Smooth muscle cell (in vitro differentiated cells): Measurements from ENCODE around the gene AP3B1. TPM values are rescaled to one million over a fixed set of nuclear protein-coding genes. Genes with fewer than 3 reads are reported as not detected.
A peak's percentile ranks its signal among the peaks of the same experiment; 100 is the strongest.

Source experiments
- DNase-seq: peaks from one replicate; lab custom pipeline; 2025; ENCODE audit not compliant: unreplicated experiment; lab: John Stamatoyannopoulos, UW
- H2AFZ ChIP-seq: fragments of 200-600 bp; sonication (generic); 2 replicates; pipeline ENCODE4 v1.6.0; 2016; ENCODE audit warnings: antibody characterized with exemption, low read depth, mild to moderate bottlenecking
- H3F3A ChIP-seq: fragments of 200-600 bp; sonication (generic); 2 replicates; pipeline ENCODE4 v1.6.0; 2017; ENCODE audit warnings: antibody characterized with exemption, low read depth
- H3K27ac ChIP-seq: fragments of 200-600 bp; sonication (generic); 2 replicates; pipeline ENCODE4 v1.5.1; 2016; ENCODE audit warnings: low read depth, mild to moderate bottlenecking
- H3K27me3 ChIP-seq: fragments of 200-600 bp; sonication (generic); 2 replicates; pipeline ENCODE4 v1.6.1; 2016; ENCODE audit warnings: low read depth, mild to moderate bottlenecking
- H3K36me3 ChIP-seq: fragments of 200-600 bp; sonication (generic); 2 replicates; pipeline ENCODE4 v1.5.1; 2016; ENCODE audit warnings: low read depth
- H3K4me1 ChIP-seq: fragments of 200-600 bp; sonication (generic); 2 replicates; pipeline ENCODE4 v1.5.1; 2016; ENCODE audit warnings: low read depth
- H3K4me2 ChIP-seq: fragments of 200-600 bp; sonication (generic); 2 replicates; pipeline ENCODE4 v1.6.0; 2016; ENCODE audit warnings: mild to moderate bottlenecking
- H3K4me3 ChIP-seq: fragments of 200-600 bp; sonication (generic); 2 replicates; pipeline ENCODE4 v1.5.1; 2016; ENCODE audit warnings: mild to moderate bottlenecking
- H3K79me2 ChIP-seq: fragments of 200-600 bp; sonication (generic); 2 replicates; pipeline ENCODE4 v1.6.0; 2016; ENCODE audit warnings: low read depth, mild to moderate bottlenecking
- H3K9ac ChIP-seq: fragments of 200-600 bp; sonication (generic); 2 replicates; pipeline ENCODE4 v1.6.0; 2016; ENCODE audit warnings: low read depth
- H3K9me3 ChIP-seq: fragments of 200-600 bp; sonication (generic); replicated peaks from 2 replicates; pipeline ENCODE4 v1.5.1; 2016; ENCODE audit warnings: low read depth
- H4K20me1 ChIP-seq: fragments of 200-600 bp; sonication (generic); 2 replicates; pipeline ENCODE4 v1.6.0; 2016; ENCODE audit warnings: low read depth
- WGBS: methylation state at CpG from one replicate; pipeline ENCODE4 v1.1.7; 2016; ENCODE audit warnings: low lambda C conversion rate; 5-methylcytosine and 5-hydroxymethylcytosine counted together
- polyA plus RNA-seq: library from polyadenylated mRNA; unstranded; fragments of >200 nt; fragmentation: Nextera tagmentation; extraction: Ambion mirVana; gene quantifications from 2 replicates; pipeline ENCODE4 v1.2.1, GENCODE V29; 2016
- total RNA-seq: library from RNA; depleted of rRNA; stranded (reverse); fragments of >200 nt; gene quantifications from 2 replicates; pipeline ENCODE4 v1.2.3, GENCODE V29; 2014
- TF ChIP-seq, protein P1 (sequence below): fragments of 200-600 bp; sonication (generic); IDR thresholded peaks from 2 replicates; pipeline ENCODE4 v1.5.1; 2017; ENCODE audit warnings: borderline replicate concordance, mild to moderate bottlenecking, antibody characterized with exemption; ENCODE audit not compliant: insufficient read depth, poor library complexity, severe bottlenecking

Gene AP3B1
- total and polyA plus RNA-seq, 2 experiments from 2014 or later = 36.9 to 76.3 TPM

DNA sequence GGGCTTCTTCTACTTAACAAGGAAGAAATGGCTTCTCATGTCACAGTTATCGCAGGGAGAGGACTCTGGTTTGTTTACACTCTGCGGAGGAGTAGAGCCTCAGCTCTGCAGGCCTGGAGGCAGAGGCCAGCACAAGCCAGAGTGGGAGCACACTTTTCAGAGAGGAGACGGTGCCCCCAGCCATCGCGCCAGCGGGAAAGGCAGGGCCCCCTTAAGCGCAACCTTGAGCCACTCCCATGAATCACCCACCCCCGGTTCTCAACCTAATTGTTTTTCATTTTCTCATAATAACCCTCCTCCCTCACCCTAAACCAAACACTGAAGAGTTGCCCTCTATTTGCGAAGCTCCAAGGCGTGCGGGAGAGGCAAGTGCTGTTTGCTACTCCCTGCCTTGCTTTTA lies 309.9 kb downstream of the AP3B1 start:
- Histone ChIP-seq H3K27ac (no peak overlapping the region), H4K20me1 (no peaks in the 10 kb centered on the region), H3K4me3 (no peak overlapping the region), H3K9me3 (no peaks in the 10 kb centered on the region), H3K36me3 (no peaks in the 10 kb centered on the region), H3K9ac (no peak overlapping the region), H3F3A (peaks cover 10% of the 10 kb centered on the region), H3K79me2 (no peaks in the 10 kb centered on the region), H2AFZ (no peak overlapping the region), H3K4me2 (peak overlapping the region; percentile 65), H3K27me3 (no peaks in the 10 kb centered on the region), H3K4me1 (peaks cover 19% of the 10 kb centered on the region)
- WGBS = 21% methylated on average over 11 of the region's 11 CpGs
- TF ChIP-seq, protein P1, sequence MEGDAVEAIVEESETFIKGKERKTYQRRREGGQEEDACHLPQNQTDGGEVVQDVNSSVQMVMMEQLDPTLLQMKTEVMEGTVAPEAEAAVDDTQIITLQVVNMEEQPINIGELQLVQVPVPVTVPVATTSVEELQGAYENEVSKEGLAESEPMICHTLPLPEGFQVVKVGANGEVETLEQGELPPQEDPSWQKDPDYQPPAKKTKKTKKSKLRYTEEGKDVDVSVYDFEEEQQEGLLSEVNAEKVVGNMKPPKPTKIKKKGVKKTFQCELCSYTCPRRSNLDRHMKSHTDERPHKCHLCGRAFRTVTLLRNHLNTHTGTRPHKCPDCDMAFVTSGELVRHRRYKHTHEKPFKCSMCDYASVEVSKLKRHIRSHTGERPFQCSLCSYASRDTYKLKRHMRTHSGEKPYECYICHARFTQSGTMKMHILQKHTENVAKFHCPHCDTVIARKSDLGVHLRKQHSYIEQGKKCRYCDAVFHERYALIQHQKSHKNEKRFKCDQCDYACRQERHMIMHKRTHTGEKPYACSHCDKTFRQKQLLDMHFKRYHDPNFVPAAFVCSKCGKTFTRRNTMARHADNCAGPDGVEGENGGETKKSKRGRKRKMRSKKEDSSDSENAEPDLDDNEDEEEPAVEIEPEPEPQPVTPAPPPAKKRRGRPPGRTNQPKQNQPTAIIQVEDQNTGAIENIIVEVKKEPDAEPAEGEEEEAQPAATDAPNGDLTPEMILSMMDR = no peak
- no peak for DNase-seq

DNA sequence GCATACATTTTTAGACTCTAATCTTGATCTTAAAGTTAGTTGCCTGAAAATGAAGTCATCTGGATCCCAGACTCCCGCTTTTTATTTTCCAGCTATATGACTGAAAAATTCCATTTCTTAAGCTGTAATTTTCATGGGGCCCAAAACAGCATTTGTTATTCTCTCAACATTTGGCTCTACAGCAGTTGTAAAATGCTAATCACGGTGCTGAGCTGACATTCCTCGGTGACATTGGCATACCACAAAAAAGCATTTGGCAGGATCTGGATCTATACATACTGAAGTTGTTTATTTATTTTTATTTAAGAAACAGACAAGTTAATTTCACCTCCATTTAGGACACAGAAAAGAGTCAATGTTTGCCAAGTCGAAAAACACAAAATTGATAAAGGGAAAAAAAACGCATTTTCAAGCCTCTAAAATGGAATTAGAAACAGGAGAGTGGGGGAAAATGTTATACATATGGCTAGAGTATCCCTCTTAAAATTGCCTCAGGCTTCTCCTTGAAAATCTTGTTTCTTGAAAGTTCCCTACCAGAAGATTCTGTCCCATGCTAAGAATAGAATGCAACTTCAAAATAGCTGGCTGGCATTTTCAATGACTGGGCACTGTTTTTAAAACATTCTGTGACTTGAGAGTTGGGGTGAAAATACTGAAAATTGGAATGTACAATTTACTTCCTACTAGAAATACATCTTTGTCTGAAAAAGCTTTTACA lies 310.9 kb downstream of the AP3B1 start:
- DNase-seq = no peak
- H3K79me2 ChIP-seq = no peaks in the 10 kb centered on the region
- H3K4me1 ChIP-seq = peaks cover 19% of the 10 kb centered on the region
- H4K20me1 ChIP-seq = no peaks in the 10 kb centered on the region
- no peak overlapping the region for H3K4me3 ChIP-seq
- H3K9me3 ChIP-seq = no peaks in the 10 kb centered on the region
- peaks cover under 1% of the 10 kb centered on the region for H3K27me3 ChIP-seq
- H3K27ac ChIP-seq = no peak overlapping the region
- no peaks in the 10 kb centered on the region for H3K36me3 ChIP-seq
- H2AFZ ChIP-seq = no peak overlapping the region
- WGBS = 14% methylated on average over 5 of the region's 5 CpGs
- H3K9ac ChIP-seq = no peak overlapping the region
- peaks cover 10% of the 10 kb centered on the region for H3F3A ChIP-seq
- peak overlapping the region; percentile 12 for H3K4me2 ChIP-seq
- TF ChIP-seq, protein P1 = no peak

- Histone ChIP-seq H4K20me1 (no peaks in the 10 kb centered on the region), H3K9ac (no peak overlapping the region), H3K27ac (no peak overlapping the region), H2AFZ (no peak overlapping the region), H3K36me3 (no peaks in the 10 kb centered on the region), H3F3A (peaks cover 10% of the 10 kb centered on the region), H3K4me3 (no peak overlapping the region), H3K9me3 (no peaks in the 10 kb centered on the region), H3K4me2 (no peak overlapping the region), H3K4me1 (peaks cover 19% of the 10 kb centered on the region), H3K27me3 (peaks cover 3% of the 10 kb centered on the region), H3K79me2 (no peaks in the 10 kb centered on the region)
- 87% methylated on average over 3 of the region's 3 CpGs for WGBS
- TF ChIP-seq, protein P1 = no peak
- no peak for DNase-seq
These were observed 312.7 kb downstream of the AP3B1 start for GRCh38 chr5:77981820-77982219.

DNA sequence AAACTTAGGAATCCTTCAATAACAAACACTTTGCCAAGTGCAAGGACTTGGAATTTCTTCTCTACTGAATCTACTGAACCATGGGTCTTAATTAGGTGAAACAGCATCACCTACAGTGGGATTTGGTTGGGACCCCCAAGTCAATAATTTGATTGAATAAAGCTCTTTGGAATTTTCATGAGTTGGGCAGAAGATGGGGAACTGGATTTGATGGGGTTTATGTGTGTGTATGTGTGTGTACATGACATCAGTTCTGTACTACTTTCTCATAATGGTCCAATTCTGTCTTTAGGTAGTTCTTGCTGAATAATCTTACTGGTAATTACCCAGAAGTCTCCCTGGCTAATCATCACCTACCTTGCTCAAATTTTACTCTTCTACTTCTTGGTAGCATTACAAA lies 319.9 kb downstream of the AP3B1 start:
- no peak overlapping the region for H3K27ac ChIP-seq
- H3K27me3 ChIP-seq = peaks cover 49% of the 10 kb centered on the region
- TF ChIP-seq, protein P1 = no peak
- no peak overlapping the region for H3K4me2 ChIP-seq
- no peaks in the 10 kb centered on the region for H3K36me3 ChIP-seq
- no peaks in the 10 kb centered on the region for H3F3A ChIP-seq
- H3K79me2 ChIP-seq = no peaks in the 10 kb centered on the region
- no peak overlapping the region for H3K4me3 ChIP-seq
- H2AFZ ChIP-seq = no peak overlapping the region
- H3K4me1 ChIP-seq = peaks cover 17% of the 10 kb centered on the region
- no peak for DNase-seq
- H4K20me1 ChIP-seq = no peaks in the 10 kb centered on the region
- H3K9me3 ChIP-seq = no peaks in the 10 kb centered on the region
- no peak overlapping the region for H3K9ac ChIP-seq
